Measurements from ENCODE around the gene ZNF784.

ZNF784 gene

DNA sequence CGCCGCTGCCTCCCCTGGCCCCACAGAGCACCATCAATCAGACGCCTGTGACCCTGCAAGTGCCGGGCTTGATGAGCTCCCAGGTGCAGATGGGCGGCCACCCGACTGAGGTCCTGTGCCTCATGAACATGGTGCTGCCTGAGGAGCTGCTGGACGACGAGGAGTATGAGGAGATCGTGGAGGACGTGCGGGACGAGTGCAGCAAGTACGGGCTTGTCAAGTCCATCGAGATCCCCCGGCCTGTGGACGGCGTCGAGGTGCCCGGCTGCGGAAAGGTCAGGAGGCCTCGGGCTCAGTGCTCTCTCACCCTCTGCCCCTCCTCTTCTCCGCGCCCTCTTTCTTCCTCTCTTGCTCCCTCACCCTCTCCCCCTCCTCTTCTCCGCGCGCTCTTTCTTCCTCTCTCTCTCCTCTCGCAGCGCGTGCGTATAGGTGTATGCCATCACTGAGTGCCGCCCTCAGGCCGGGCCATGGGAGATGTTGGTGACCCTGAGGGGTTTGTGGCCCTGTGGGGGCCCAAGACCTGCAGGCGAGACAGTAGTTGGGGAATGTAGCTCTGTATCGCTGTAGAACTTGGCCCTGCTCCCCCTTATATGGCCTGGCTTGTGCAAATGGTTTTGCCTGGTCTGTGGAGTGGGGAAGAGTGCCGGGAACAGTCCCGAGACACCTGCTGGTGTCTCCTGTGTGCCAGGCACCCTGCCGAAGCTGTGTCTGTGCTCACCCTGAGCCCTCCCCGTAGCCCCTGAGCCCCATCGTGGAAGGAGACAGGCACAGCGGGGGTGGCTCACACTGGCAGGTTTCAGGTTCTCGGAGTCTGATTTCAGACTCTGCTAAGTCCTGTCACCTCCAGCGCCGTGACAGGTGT, 45.3 kb upstream of the ZNF784 start:
- no peak for DNase-seq (ENCODE audit: extremely low read depth, low read depth)
- TF ChIP-seq, protein P1, sequence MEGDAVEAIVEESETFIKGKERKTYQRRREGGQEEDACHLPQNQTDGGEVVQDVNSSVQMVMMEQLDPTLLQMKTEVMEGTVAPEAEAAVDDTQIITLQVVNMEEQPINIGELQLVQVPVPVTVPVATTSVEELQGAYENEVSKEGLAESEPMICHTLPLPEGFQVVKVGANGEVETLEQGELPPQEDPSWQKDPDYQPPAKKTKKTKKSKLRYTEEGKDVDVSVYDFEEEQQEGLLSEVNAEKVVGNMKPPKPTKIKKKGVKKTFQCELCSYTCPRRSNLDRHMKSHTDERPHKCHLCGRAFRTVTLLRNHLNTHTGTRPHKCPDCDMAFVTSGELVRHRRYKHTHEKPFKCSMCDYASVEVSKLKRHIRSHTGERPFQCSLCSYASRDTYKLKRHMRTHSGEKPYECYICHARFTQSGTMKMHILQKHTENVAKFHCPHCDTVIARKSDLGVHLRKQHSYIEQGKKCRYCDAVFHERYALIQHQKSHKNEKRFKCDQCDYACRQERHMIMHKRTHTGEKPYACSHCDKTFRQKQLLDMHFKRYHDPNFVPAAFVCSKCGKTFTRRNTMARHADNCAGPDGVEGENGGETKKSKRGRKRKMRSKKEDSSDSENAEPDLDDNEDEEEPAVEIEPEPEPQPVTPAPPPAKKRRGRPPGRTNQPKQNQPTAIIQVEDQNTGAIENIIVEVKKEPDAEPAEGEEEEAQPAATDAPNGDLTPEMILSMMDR (IDR thresholded peaks at IDR 0.05; ENCODE audit: low read depth, low read length): no peak

DNA sequence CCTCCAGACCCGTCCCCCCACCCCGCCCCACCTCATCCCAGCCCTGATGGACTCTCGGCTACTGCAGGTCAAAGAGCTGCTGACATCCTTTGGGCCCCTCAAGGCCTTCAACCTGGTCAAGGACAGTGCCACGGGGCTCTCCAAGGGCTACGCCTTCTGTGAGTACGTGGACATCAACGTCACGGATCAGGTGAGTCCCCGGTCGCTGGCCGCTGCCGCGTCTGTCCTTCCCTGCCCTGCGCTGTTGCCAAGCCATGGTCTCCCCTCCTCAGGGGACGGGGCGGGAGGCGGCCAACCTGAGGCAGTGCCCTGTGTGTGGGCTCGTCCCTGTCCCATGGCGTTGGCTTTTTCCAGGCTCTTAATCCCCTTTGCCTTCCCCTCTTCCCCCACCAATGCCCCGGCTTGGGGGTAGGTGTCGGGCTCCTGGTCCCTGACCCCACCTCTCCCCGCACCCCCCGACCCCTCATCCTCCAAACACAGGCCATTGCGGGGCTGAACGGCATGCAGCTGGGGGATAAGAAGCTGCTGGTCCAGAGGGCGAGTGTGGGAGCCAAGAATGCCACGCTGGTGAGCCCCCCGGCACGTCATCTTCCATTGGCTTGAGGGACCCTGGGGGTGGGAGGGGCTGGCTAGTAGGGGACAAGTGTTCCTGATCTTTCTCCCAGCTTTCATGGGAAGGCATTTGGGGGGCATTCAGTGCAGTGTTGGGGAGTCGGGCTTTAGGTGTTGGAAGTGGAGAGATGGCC, 44.4 kb upstream of the ZNF784 start:
- TF ChIP-seq, protein P1 (IDR thresholded peaks at IDR 0.05; ENCODE audit: low read depth, low read length): no peak

DNA sequence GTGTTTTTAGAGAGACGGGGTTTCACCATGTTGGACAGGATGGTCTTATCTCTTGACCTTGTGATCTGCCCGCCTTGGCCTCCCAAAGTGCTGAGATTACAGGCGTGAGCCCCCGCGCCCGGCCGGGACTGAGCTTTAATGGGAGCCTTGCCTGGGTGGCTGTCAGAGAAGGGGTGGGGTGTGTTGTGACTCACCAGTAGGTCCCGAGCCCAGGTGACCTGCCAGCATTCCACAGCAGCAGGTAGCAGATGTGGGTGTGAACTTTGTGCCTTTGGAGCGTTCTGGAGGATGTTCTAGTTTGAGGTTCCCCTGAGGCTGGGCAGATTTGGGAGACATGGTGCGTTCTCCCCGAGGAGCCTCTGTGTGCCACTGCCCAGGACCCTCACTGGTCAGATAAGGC, 43.6 kb upstream of the ZNF784 start:
- TF ChIP-seq, protein P1 (IDR thresholded peaks at IDR 0.05; ENCODE audit: low read depth, low read length): no peak
- no peak for DNase-seq (ENCODE audit: extremely low read depth, low read depth)

More for the DNA sequence above, 44.4 kb upstream of the ZNF784 start:
- DNase-seq (ENCODE audit: extremely low read depth, low read depth): no peak

DNA sequence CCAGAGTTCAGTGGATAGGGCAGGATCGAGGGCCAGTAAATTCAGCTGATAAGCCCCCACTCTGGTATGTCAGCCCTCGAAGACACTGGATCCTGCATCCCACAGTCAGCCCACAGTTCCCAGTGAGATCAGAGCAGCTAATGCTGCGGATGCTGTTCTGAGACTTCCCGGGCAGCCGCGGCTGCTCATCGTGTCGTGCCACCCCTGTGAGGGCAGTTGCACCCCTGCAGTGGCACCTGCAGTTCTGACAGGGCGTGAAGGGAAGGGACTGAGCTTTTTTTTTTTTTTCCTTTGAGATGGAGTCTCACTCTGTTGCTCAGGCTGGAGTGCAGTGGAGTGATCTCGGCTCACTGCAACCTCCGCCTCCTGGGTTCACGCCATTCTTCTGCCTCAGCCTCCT, 43.1 kb upstream of the ZNF784 start:
- TF ChIP-seq, protein P1 (IDR thresholded peaks at IDR 0.05; ENCODE audit: low read depth, low read length): no peak
- no peak for DNase-seq (ENCODE audit: extremely low read depth, low read depth)

DNA sequence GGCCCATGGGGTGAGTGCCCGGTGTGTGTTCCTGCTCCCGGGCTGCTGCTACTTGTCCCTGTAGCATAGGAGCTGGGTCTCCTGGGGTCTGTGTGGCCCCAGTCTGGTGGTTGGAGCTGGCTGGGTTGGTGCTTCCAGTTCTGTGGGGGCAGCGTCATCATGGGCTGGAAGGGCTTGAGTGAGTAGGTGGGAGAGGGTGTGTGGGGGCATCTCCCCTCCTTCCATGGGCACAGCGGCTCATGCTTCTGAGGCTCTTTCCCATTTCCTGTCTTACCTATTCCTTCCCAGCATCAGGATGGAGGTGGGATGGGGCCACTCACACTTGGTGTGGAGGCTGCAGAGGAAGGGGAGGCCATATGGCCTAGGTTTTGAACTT, 42.6 kb upstream of the ZNF784 start:
- TF ChIP-seq, protein P1 (IDR thresholded peaks at IDR 0.05; ENCODE audit: low read depth, low read length): no peak
- no peak for DNase-seq (ENCODE audit: extremely low read depth, low read depth)

DNA sequence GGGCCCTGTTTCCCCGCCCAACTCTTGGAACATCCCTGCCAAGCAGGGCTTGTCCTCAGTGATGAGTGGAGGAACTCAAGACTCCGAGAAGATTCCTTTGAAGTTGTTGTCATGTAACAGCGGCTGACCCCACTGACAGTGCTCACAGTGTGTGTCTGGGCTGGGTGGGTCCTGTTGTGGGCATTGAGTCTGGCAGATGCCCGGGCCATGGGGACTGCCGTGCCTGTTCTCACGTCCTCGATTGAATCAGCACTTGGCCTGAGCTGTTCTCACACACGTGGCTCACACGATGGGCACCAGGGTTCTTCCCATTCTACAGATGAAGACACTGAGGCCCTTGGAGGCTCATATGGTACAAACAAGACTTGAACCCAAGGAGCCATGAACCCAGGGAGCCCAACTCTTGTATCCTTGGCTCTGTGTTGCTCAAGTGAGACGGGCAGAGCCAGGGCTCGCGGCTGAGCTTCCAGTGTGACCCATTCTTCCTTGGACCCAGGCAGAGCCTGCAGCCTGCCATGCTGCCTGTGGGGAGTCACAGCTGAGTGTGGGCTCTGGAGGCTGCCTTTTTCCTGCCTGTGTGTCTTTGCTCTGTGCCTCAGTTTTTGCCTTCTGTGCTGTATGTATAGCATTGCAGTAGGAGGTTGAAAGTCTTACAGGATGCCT, 42.1 kb upstream of the ZNF784 start:
- no peak for DNase-seq (ENCODE audit: extremely low read depth, low read depth)
- TF ChIP-seq, protein P1 (IDR thresholded peaks at IDR 0.05; ENCODE audit: low read depth, low read length): no peak
